Stomach (tissue), 9 donors: ENCODE results near the gene USP13. TPM values are rescaled to one million over a fixed set of nuclear protein-coding genes. Genes with fewer than 3 reads are reported as not detected.
A peak's percentile ranks its signal among the peaks of the same experiment; 100 is the strongest.
"Not testable (repeated sequence)": the region's sequence is repeated elsewhere in the genome, so short reads cannot be mapped to it uniquely, and the experiment has no call there.

ENCODE experiments used
- DNase-seq, 2 donors: peaks; one replicate each; pipeline versions ENCODE4 v3.0.0 to v3.0.0-alpha.2; 2013 to 2019
- H3K27ac ChIP-seq, 5 donors: fragments of 200-600 bp in 4 of 5; sonication (generic) in 4 of 5; one replicate each; pipeline ENCODE4 v1.5.1; 2013 to 2019; ENCODE audit warnings: mild to moderate bottlenecking in 1 of 5, moderate library complexity in 1 of 5
- H3K27me3 ChIP-seq, 3 donors: fragments of 200-600 bp; sonication (generic); one replicate each; pipeline ENCODE4 v1.5.1; 2017 to 2019; ENCODE audit warnings: mixed run types in 1 of 3
- H3K36me3 ChIP-seq, 4 donors: fragments of 200-600 bp; sonication (generic); 1 replicate in 3 of 4; 2 replicates in 1 of 4; pipeline ENCODE4 v1.5.1; 2016 to 2019
- H3K4me1 ChIP-seq, 4 donors: fragments of 200-600 bp; sonication (generic); one replicate each; pipeline ENCODE4 v1.5.1; 2016 to 2019
- H3K4me3 ChIP-seq, 4 donors: fragments of 200-600 bp; sonication (generic) in 3 of 4; one replicate each; pipeline ENCODE4 v1.5.1; 2016 to 2019; ENCODE audit warnings: mild to moderate bottlenecking in 1 of 4
- H3K9me3 ChIP-seq, 4 donors: fragments of 200-600 bp; sonication (generic); one replicate each; pipeline ENCODE4 v1.5.1; 2016 to 2019
- EP300 ChIP-seq: sonication (generic); formaldehyde crosslinking; IDR thresholded peaks from one replicate; pipeline ENCODE4 v1.6.1; 2017; ENCODE audit warnings: antibody characterized with exemption
- POLR2A ChIP-seq, 4 donors: fragments of 450-650 bp; IDR thresholded peaks; one replicate each; pipeline ENCODE4 v1.6.1; 2016; ENCODE audit warnings: antibody characterized with exemption in 4 of 4, control low read depth in 2 of 4, mild to moderate bottlenecking in 1 of 4, moderate library complexity in 1 of 4
- POLR2AphosphoS5 ChIP-seq, 3 donors: sonication (generic); formaldehyde crosslinking; IDR thresholded peaks; one replicate each; pipeline ENCODE4 v1.6.1; 2016; ENCODE audit warnings: antibody characterized with exemption in 3 of 3
- WGBS, 5 donors: extraction: QIAGEN DNeasy Blood & Tissue Kit in 3 of 5; methylation state at CpG; one replicate each; pipeline versions ENCODE4 v1.1.5 to v1.1.7; 2013 to 2018; 5-methylcytosine and 5-hydroxymethylcytosine counted together
- intact Hi-C: fragments of 100-400 bp; cut with DNase I; formaldehyde crosslinking; loops from one replicate; pipeline ENCODE4 v1.15.1; 2023; ENCODE audit warnings: low total_unique reads
- polyA plus RNA-seq, 3 donors: library from polyadenylated mRNA; stranded (reverse); fragments of 200-250 nt; gene quantifications; one replicate each; pipeline ENCODE4 v1.2.3, GENCODE V29; 2013
- total RNA-seq, 5 donors: library from RNA; depleted of rRNA; stranded (reverse); fragments of >200 nt; gene quantifications; one replicate each; pipeline versions ENCODE4 v1.1.0 to v1.2.3, GENCODE V29; 2014 to 2016
- TF ChIP-seq, protein P1 (sequence below), 7 experiments: fragments of 450-650 bp in 4 of 7; fragments of 200-600 bp in 3 of 7; sonication (generic) in 3 of 7; IDR thresholded peaks; one replicate each; pipeline ENCODE4 v1.5.1; 2016 to 2019; ENCODE audit warnings: antibody characterized with exemption in 7 of 7, control low read depth in 2 of 7, mild to moderate bottlenecking in 1 of 7
- donor health status: healthy with polysubstance abuse.
- donor health status: Bipolar disorder and iron deficiency.
- donor health status: healthy.

USP13 gene
- total and polyA plus RNA-seq, 8 donors = 1.3 to 10.3 (median 3.8) TPM

GRCh38 chr3:179775416-179776122 lies 122.7 kb downstream of the USP13 start:
- Histone ChIP-seq H3K27me3 (no peaks in the 10 kb centered on the region), H3K27ac (no peak overlapping the region), H3K36me3 (peaks cover 3 to 33% (median 19%) of the 10 kb centered on the region in 4 donors), H3K9me3 (peaks cover 0 to 9% (median 0%) of the 10 kb centered on the region in 4 donors), H3K4me3 (no peak overlapping the region), H3K4me1 (no peaks in the 10 kb centered on the region)
- WGBS, 5 donors = 97 to 99% (median 98%) methylated on average over 23 to 28 of the region's 28 CpGs
- no peak for TF ChIP-seq POLR2AphosphoS5 (IDR thresholded peaks at IDR 0.05)
- no peak for TF ChIP-seq EP300
- no peak for TF ChIP-seq POLR2A (IDR thresholded peaks at IDR 0.05)
- TF ChIP-seq, protein P1, sequence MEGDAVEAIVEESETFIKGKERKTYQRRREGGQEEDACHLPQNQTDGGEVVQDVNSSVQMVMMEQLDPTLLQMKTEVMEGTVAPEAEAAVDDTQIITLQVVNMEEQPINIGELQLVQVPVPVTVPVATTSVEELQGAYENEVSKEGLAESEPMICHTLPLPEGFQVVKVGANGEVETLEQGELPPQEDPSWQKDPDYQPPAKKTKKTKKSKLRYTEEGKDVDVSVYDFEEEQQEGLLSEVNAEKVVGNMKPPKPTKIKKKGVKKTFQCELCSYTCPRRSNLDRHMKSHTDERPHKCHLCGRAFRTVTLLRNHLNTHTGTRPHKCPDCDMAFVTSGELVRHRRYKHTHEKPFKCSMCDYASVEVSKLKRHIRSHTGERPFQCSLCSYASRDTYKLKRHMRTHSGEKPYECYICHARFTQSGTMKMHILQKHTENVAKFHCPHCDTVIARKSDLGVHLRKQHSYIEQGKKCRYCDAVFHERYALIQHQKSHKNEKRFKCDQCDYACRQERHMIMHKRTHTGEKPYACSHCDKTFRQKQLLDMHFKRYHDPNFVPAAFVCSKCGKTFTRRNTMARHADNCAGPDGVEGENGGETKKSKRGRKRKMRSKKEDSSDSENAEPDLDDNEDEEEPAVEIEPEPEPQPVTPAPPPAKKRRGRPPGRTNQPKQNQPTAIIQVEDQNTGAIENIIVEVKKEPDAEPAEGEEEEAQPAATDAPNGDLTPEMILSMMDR (IDR thresholded peaks at IDR 0.05) = no peak
- no peak for DNase-seq
- intact Hi-C loops = no loop called here

- intact Hi-C loops, H3K4me3 ChIP-seq, H3K27me3 ChIP-seq, H3K4me1 ChIP-seq, DNase-seq, H3K9me3 ChIP-seq, H3K27ac ChIP-seq: not testable (repeated sequence)
- peaks cover 0 to 44% (median 29%) of the 10 kb centered on the region in 4 donors for H3K36me3 ChIP-seq
- WGBS, 5 donors = 92 to 95% (median 93%) methylated on average over 5 of the region's 5 CpGs
Measured at GRCh38 chr3:179782841-179783240, 130.0 kb downstream of the USP13 start.

DNA sequence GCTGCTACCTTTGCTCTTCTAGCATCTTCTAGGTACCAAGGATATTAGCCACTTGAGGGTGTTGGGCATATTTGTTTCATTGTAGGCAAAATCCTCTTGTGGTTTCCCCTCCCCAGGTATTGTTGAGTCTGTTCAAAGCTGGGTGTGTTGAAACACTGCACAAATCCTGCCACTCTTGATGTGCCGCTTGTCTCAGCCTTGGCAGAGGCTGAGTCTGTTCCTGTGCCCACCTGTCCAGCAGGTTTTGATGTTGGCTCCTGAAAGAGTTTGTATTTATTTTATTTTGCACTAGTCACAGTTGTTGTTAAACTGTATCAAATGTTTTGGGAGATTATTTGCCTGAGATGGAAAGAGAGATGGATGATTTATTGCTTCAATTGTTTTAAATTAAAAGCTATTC lies 136.2 kb downstream of the USP13 start:
- intact Hi-C loops = no loop called here
- Histone ChIP-seq H3K36me3 (peaks cover 0 to 30% (median 6%) of the 10 kb centered on the region in 4 donors), H3K9me3 (no peaks in the 10 kb centered on the region), H3K27me3 (no peaks in the 10 kb centered on the region), H3K4me1 (no peaks in the 10 kb centered on the region), H3K4me3 (no peak overlapping the region), H3K27ac (no peak overlapping the region)
- no peak for DNase-seq
- WGBS, 5 donors = 58 to 88% (median 76%) methylated on average over 1 of the region's 1 CpG
- no peak for TF ChIP-seq POLR2A (IDR thresholded peaks at IDR 0.05)
- TF ChIP-seq, protein P1 (IDR thresholded peaks at IDR 0.05) = no peak
- no peak for TF ChIP-seq EP300

- no peaks in the 10 kb centered on the region for H3K27me3 ChIP-seq
- DNase-seq = no peak
- TF ChIP-seq EP300 (no peak), POLR2A (IDR thresholded peaks at IDR 0.05) (no peak), POLR2AphosphoS5 (IDR thresholded peaks at IDR 0.05) (no peak)
- TF ChIP-seq, protein P1 (IDR thresholded peaks at IDR 0.05) = no peak
- peaks cover 0 to 11% (median 4%) of the 10 kb centered on the region in 4 donors for H3K4me1 ChIP-seq
- no peaks in the 10 kb centered on the region for H3K9me3 ChIP-seq
- H3K36me3 ChIP-seq = peaks cover 0 to 14% (median 0%) of the 10 kb centered on the region in 4 donors
- intact Hi-C loops = no loop called here
- WGBS, 5 donors = 77 to 95% (median 93%) methylated on average over 3 of the region's 3 CpGs
- H3K27ac ChIP-seq = no peak overlapping the region
- H3K4me3 ChIP-seq = no peak overlapping the region
Measured at GRCh38 chr3:179791793-179792192, 139.0 kb downstream of the USP13 start.

GRCh38 chr3:179794355-179794754 lies 141.5 kb downstream of the USP13 start:
- WGBS, 5 donors = 69 to 77% (median 71%) methylated on average over 4 of the region's 4 CpGs
- peak in 1 of 2 donors; percentile 8 for DNase-seq
- intact Hi-C loops = no loop called here
- peaks cover 0 to 21% (median 11%) of the 10 kb centered on the region in 4 donors for H3K4me1 ChIP-seq
- no peak overlapping the region for H3K27ac ChIP-seq
- TF ChIP-seq POLR2AphosphoS5 (IDR thresholded peaks at IDR 0.05) (no peak), POLR2A (IDR thresholded peaks at IDR 0.05) (no peak), EP300 (no peak)
- TF ChIP-seq, protein P1 (IDR thresholded peaks at IDR 0.05) = no peak
- H3K4me3 ChIP-seq = no peak overlapping the region
- no peaks in the 10 kb centered on the region for H3K9me3 ChIP-seq
- no peaks in the 10 kb centered on the region for H3K27me3 ChIP-seq
- peaks cover 0 to 7% (median 0%) of the 10 kb centered on the region in 4 donors for H3K36me3 ChIP-seq
